ENCODE data around the gene IFNGR2. TPM values are rescaled to one million over a fixed set of nuclear protein-coding genes. Genes with fewer than 3 reads are reported as not detected.

IFNGR2 gene
- total and polyA plus RNA-seq, 8 donors: 67.9 to 116 (median 73.8) TPM

DNA sequence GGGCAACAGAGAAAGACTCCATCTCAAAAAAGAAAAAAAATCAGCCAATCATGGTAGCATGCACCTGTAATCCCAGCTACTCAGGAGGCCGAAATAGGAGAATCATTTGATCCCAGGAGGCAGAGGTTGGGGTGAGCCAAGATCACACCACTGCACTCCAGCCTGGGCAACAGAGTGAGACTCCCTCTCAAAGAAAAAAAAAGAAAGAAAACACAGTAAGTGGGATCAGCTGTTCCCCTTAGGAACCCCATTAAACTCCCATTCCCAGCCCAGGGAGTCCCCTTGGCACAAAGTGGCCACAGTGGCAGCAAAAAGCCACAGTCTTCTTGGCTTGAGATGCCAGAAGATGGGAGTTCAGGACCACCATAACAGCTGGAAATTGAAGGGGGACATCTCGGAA lies 67.5 kb downstream of the IFNGR2 start:
- no peak for DNase-seq
- Histone ChIP-seq H3K9me3 (no peaks in the 10 kb centered on the region), H3K36me3 (peaks cover 0 to 12% of the 10 kb centered on the region in 2 donors), H3K4me1 (no peaks in the 10 kb centered on the region), H3K4me3 (no peak overlapping the region), H3K27me3 (no peaks in the 10 kb centered on the region), H3K27ac (no peak overlapping the region)
- TF ChIP-seq, protein P1, sequence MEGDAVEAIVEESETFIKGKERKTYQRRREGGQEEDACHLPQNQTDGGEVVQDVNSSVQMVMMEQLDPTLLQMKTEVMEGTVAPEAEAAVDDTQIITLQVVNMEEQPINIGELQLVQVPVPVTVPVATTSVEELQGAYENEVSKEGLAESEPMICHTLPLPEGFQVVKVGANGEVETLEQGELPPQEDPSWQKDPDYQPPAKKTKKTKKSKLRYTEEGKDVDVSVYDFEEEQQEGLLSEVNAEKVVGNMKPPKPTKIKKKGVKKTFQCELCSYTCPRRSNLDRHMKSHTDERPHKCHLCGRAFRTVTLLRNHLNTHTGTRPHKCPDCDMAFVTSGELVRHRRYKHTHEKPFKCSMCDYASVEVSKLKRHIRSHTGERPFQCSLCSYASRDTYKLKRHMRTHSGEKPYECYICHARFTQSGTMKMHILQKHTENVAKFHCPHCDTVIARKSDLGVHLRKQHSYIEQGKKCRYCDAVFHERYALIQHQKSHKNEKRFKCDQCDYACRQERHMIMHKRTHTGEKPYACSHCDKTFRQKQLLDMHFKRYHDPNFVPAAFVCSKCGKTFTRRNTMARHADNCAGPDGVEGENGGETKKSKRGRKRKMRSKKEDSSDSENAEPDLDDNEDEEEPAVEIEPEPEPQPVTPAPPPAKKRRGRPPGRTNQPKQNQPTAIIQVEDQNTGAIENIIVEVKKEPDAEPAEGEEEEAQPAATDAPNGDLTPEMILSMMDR (IDR thresholded peaks at IDR 0.05): no peak
- intact Hi-C loops (cut with DNase I): no loop called here
- no peak for ATAC-seq

DNA sequence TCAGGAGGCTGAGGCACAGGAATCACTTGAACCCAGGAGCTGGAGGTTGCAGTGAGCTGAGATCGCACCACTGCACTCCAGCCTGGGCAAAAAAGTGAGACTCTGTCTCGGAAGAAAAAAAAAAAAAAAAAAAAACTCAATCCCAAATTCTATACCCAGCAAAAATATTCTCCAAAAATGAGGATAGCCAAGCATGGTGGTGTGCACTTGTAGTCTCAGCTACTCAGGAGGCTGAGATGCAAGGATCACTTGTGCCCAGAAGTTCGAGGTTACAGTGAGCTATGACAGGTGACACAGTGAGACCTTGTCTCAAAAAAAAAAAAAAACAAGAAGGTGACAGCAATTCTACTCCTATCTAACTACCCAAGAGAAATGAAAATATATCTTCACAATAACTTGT lies 70.1 kb downstream of the IFNGR2 start:
- Histone ChIP-seq H3K36me3 (no peaks in the 10 kb centered on the region), H3K27ac (no peak overlapping the region), H3K4me1 (peaks cover 4 to 17% of the 10 kb centered on the region in 2 donors), H3K27me3 (no peaks in the 10 kb centered on the region), H3K9me3 (no peaks in the 10 kb centered on the region), H3K4me3 (no peak overlapping the region)
- ATAC-seq (no peak), DNase-seq (no peak)
- TF ChIP-seq, protein P1 (IDR thresholded peaks at IDR 0.05): no peak
- intact Hi-C loops (cut with DNase I): no loop called here

- TF ChIP-seq, protein P1 (IDR thresholded peaks at IDR 0.05): no peak
- Histone ChIP-seq H3K9me3 (no peaks in the 10 kb centered on the region), H3K27me3 (no peaks in the 10 kb centered on the region), H3K27ac (no peak overlapping the region), H3K4me1 (peaks cover 6 to 31% of the 10 kb centered on the region in 2 donors), H3K36me3 (no peaks in the 10 kb centered on the region), H3K4me3 (no peak overlapping the region)
- ATAC-seq (no peak), DNase-seq (no peak)
- intact Hi-C loops (cut with DNase I): no loop called here
Measured at GRCh38 chr21:33477066-33477465, 73.9 kb downstream of the IFNGR2 start.

DNA sequence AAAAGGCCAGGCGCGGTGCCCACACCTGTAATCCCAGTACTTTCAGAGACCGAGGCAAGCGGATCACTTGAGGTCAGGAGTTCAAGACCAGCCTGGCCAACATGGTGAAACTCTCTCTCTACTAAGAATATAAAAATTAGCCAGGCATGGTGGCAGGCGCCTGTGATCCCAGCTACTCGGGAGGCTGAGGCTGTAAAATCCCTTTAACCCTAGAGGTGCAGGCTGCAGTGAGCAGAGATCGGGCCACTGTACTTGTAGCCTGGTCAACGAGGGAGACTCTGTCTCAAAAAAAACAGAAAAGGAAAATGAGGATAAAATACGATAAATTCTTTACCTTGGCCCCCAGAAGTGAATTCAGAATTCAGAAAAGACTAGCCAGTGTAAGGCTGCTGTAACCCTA lies 75.0 kb downstream of the IFNGR2 start:
- TF ChIP-seq, protein P1 (IDR thresholded peaks at IDR 0.05): no peak
- no peaks in the 10 kb centered on the region for H3K27me3 ChIP-seq
- H3K9me3 ChIP-seq: no peaks in the 10 kb centered on the region
- ATAC-seq (no peak), DNase-seq (no peak)
- peaks cover 6 to 31% of the 10 kb centered on the region in 2 donors for H3K4me1 ChIP-seq
- intact Hi-C loops (cut with DNase I): no loop called here
- H3K4me3 ChIP-seq: peak overlapping the region; percentile 72 to 90
- peak overlapping the region; percentile 98 to 100 for H3K27ac ChIP-seq
- no peaks in the 10 kb centered on the region for H3K36me3 ChIP-seq

GRCh38 chr21:33478935-33479678 lies 75.9 kb downstream of the IFNGR2 start:
- TF ChIP-seq, protein P1 (IDR thresholded peaks at IDR 0.05): no peak

More at GRCh38 chr21:33478935-33479678, 75.9 kb downstream of the IFNGR2 start:
- Histone ChIP-seq H3K4me1 (peaks cover 6 to 31% of the 10 kb centered on the region in 2 donors), H3K4me3 (peak overlapping the region; percentile 72 to 90), H3K36me3 (no peaks in the 10 kb centered on the region), H3K27me3 (no peaks in the 10 kb centered on the region), H3K27ac (peak overlapping the region; percentile 98 to 100), H3K9me3 (no peaks in the 10 kb centered on the region)
- intact Hi-C loops (cut with DNase I): no loop called here
- DNase-seq (peak; percentile 19 to 86 (median 42)), ATAC-seq (peak; percentile 30)

All from left lung (tissue), 10 donors.